K562 (cell line): Measurements from ENCODE around the gene SLC27A2.

Experiments
- CLOCK ChIP-seq: fragments of 250-450 bp; sonication (Bioruptor Pico); IDR thresholded peaks from 2 replicates; pipeline ENCODE4 v1.4.0; 2020; ENCODE audit warnings: mild to moderate bottlenecking, moderate library complexity, borderline replicate concordance
- EGR1 ChIP-seq: fragments of 450-650 bp; conservative IDR thresholded peaks from 2 replicates; pipeline ENCODE4 v1.6.1; 2017; ENCODE audit warnings: mild to moderate bottlenecking
- GTF2B ChIP-seq: IDR thresholded peaks from 2 replicates; pipeline ENCODE4 v1.6.1; 2011; ENCODE audit not compliant: insufficient read length; ENCODE audit errors: extremely low read depth
- HBP1 ChIP-seq: fragments of 450-650 bp; formaldehyde crosslinking; IDR thresholded peaks from 2 replicates; pipeline ENCODE4 v1.4.0; 2022; ENCODE audit warnings: missing genetic modification characterization
- NFIC ChIP-seq: fragments of 450-650 bp; IDR thresholded peaks from 2 replicates; pipeline ENCODE4 v1.6.1; 2017; ENCODE audit warnings: mild to moderate bottlenecking, inconsistent platforms
- NR1H2 ChIP-seq: sonication (generic); formaldehyde crosslinking; IDR thresholded peaks from 2 replicates; pipeline ENCODE4 v1.4.0; 2020; ENCODE audit warnings: mild to moderate bottlenecking, missing genetic modification reagents

- TF ChIP-seq HBP1 (CRISPR knock-in tag) (no peak), NFIC (no peak), CLOCK (CRISPR knock-in tag) (no peak), GTF2B (no peak), EGR1 (no peak), NR1H2 (no peak)
Measured at GRCh38 chr15:50183112-50183794, 1.3 kb downstream of the SLC27A2 start.
